Keratinocyte (primary cell): ENCODE data around the gene VANGL2. TPM values are rescaled to one million over a fixed set of nuclear protein-coding genes. Genes with fewer than 3 reads are reported as not detected.

ENCODE experiments used
- DNase-seq: peaks from one replicate; pipeline ENCODE4 v3.0.0-alpha.2; 2011; ENCODE audit warnings: low read depth, missing footprints, low spot score
- FAIRE-seq: peaks from 2 replicates; lab custom pipeline; 2011; peaks lifted over from hg19 to GRCh38; lab: Jason Lieb, UNC
- H2AFZ ChIP-seq: 2 replicates; pipeline ENCODE4 v1.6.0; 2012; ENCODE audit warnings: low read length, control low read depth, inconsistent platforms; ENCODE audit not compliant: control insufficient read depth
- H3K27ac ChIP-seq: 2 replicates; pipeline ENCODE4 v1.5.1; 2011; ENCODE audit warnings: low read length; ENCODE audit not compliant: control insufficient read depth, insufficient read depth
- H3K27me3 ChIP-seq: 3 replicates; pipeline ENCODE4 v1.6.0; 2011; ENCODE audit warnings: low read length; ENCODE audit not compliant: control insufficient read depth, insufficient read depth; ENCODE audit errors: extremely low read depth
- H3K36me3 ChIP-seq, 2 experiments: 2 replicates in 1 of 2; 3 replicates in 1 of 2; pipeline ENCODE4 v1.5.1; 2011; ENCODE audit warnings: low read length in 2 of 2, mild to moderate bottlenecking in 1 of 2; ENCODE audit not compliant: control insufficient read depth in 2 of 2, insufficient read depth in 2 of 2; ENCODE audit errors: extremely low read depth in 1 of 2
- H3K4me1 ChIP-seq: 3 replicates; pipeline ENCODE4 v1.5.1; 2011; ENCODE audit warnings: low read length; ENCODE audit not compliant: control insufficient read depth, insufficient read depth; ENCODE audit errors: extremely low read depth
- H3K4me2 ChIP-seq: 3 replicates; pipeline ENCODE4 v1.6.0; 2011; ENCODE audit warnings: low read depth, low read length; ENCODE audit not compliant: control insufficient read depth, insufficient read depth; ENCODE audit errors: extremely low read depth
- H3K4me3 ChIP-seq, 3 experiments: fragments of 200-600 bp in 1 of 3; sonication (generic) in 1 of 3; 2 replicates in 2 of 3; 3 replicates in 1 of 3; pipeline ENCODE4 v1.5.1; 2011 to 2016; ENCODE audit warnings: low read length in 3 of 3, mild to moderate bottlenecking in 3 of 3, control low read depth in 2 of 3, inconsistent platforms in 1 of 3, low read depth in 1 of 3, mixed read lengths in 1 of 3, mixed run types in 1 of 3, moderate library complexity in 1 of 3; ENCODE audit not compliant: control insufficient read depth in 2 of 3, insufficient read depth in 2 of 3; ENCODE audit errors: extremely low read depth in 1 of 3
- H3K79me2 ChIP-seq: 2 replicates; pipeline ENCODE4 v1.6.0; 2012; ENCODE audit warnings: low read length; ENCODE audit not compliant: control insufficient read depth, insufficient read depth
- H3K9ac ChIP-seq: 3 replicates; pipeline ENCODE4 v1.6.0; 2011; ENCODE audit warnings: low read length; ENCODE audit not compliant: control insufficient read depth, insufficient read depth; ENCODE audit errors: extremely low read depth
- H3K9me1 ChIP-seq: 3 replicates; pipeline ENCODE4 v1.6.0; 2011; ENCODE audit warnings: low read length; ENCODE audit not compliant: control insufficient read depth, insufficient read depth; ENCODE audit errors: extremely low read depth
- H3K9me3 ChIP-seq: 2 replicates; pipeline ENCODE4 v1.5.1; 2012; ENCODE audit warnings: low read depth, low read length; ENCODE audit not compliant: control insufficient read depth
- H4K20me1 ChIP-seq: 3 replicates; pipeline ENCODE4 v1.6.0; 2011; ENCODE audit warnings: low read length; ENCODE audit not compliant: control insufficient read depth, insufficient read depth; ENCODE audit errors: extremely low read depth
- CTCF ChIP-seq, 3 experiments: IDR thresholded peaks in 1 of 3; conservative IDR thresholded peaks in 1 of 3; optimal IDR thresholded peaks in 1 of 3; 2 replicates in 2 of 3; 3 replicates in 1 of 3; pipeline versions ENCODE3 to v1.5.1; 2011; ENCODE audit warnings: low read length in 3 of 3, mild to moderate bottlenecking in 3 of 3, moderate library complexity in 2 of 3, control low read depth in 1 of 3, inconsistent platforms in 1 of 3; ENCODE audit not compliant: insufficient read depth in 2 of 3; ENCODE audit errors: extremely low read depth in 1 of 3
- EZH2 ChIP-seq: IDR thresholded peaks from one replicate; pipeline ENCODE4 v1.6.1; 2012; ENCODE audit warnings: inconsistent platforms, mild to moderate bottlenecking, low read length, moderate library complexity
- dilution Hi-C: fragments of 300-500 bp; cut with MboI; formaldehyde crosslinking; loops from one replicate; pipeline ENCODE4 v1.7.0; 2020; ENCODE audit warnings: low sequenced_read_pairs; ENCODE audit not compliant: extremely low pct_ligation_motif_present
- polyA plus RNA-seq, 5 experiments: library from polyadenylated mRNA; depleted of rRNA in 3 of 5; stranded (reverse) in 3 of 5; stranded (forward) in 1 of 5; unstranded in 1 of 5; fragments of >200 nt; gene quantifications; 1 replicate in 1 of 5; 2 replicates in 3 of 5; 3 replicates in 1 of 5; pipeline versions ENCODE4 v1.2.1 to v1.2.3, GENCODE V29; 2011 to 2012; ENCODE audit warnings: missing spikeins in 2 of 5, low read depth in 1 of 5, low replicate concordance in 1 of 5

Gene VANGL2
- polyA plus RNA-seq, 1 donor (not counting 4 experiments of a cell fraction or from before 2014, with no cell fraction given), result 10.9 TPM

GRCh38 chr1:160414881-160415280 is 14.5 kb downstream of the VANGL2 start:
- Histone ChIP-seq H2AFZ (peak overlapping the region; percentile 32), H3K79me2 (no peaks in the 10 kb centered on the region), H3K9me3 (no peaks in the 10 kb centered on the region), H3K27me3 (no peaks in the 10 kb centered on the region), H3K9ac (peak overlapping the region; percentile 36), H3K9me1 (peaks cover 3% of the 10 kb centered on the region), H3K27ac (peak overlapping the region; percentile 13), H4K20me1 (no peaks in the 10 kb centered on the region), H3K36me3 (peaks cover 0 to 7% of the 10 kb centered on the region in 2 experiments), H3K4me2 (peak overlapping the region; percentile 79), H3K4me3 (peak overlapping the region in 1 of 3 experiments; percentile 25), H3K4me1 (peaks cover 13% of the 10 kb centered on the region)
- FAIRE-seq (peak; percentile 92), DNase-seq (peak; percentile 55)
- dilution Hi-C loops, result no loop called here
- TF ChIP-seq CTCF (optimal IDR thresholded peaks at IDR 0.05 in 1 of 3, IDR thresholded peaks at IDR 0.05 in 1 of 3, conservative IDR thresholded peaks at IDR 0.05 in 1 of 3; ENCODE audit: extremely low read depth in 1 of 3, insufficient read depth in 2 of 3, low read length in 3 of 3), result no peak

- TF ChIP-seq EZH2, result no peak
- TF ChIP-seq CTCF (optimal IDR thresholded peaks at IDR 0.05 in 1 of 3, IDR thresholded peaks at IDR 0.05 in 1 of 3, conservative IDR thresholded peaks at IDR 0.05 in 1 of 3; ENCODE audit: extremely low read depth in 1 of 3, insufficient read depth in 2 of 3, low read length in 3 of 3), result no peak
- Histone ChIP-seq H3K36me3 (peaks cover 2 to 12% of the 10 kb centered on the region in 2 experiments), H3K4me2 (no peak overlapping the region), H3K9ac (no peak overlapping the region), H4K20me1 (no peaks in the 10 kb centered on the region), H2AFZ (no peak overlapping the region), H3K4me1 (peaks cover 12% of the 10 kb centered on the region), H3K79me2 (no peaks in the 10 kb centered on the region), H3K4me3 (no peak overlapping the region), H3K27me3 (no peaks in the 10 kb centered on the region), H3K27ac (no peak overlapping the region), H3K9me1 (peaks cover 3% of the 10 kb centered on the region), H3K9me3 (no peaks in the 10 kb centered on the region)
- dilution Hi-C loops, result no loop called here
- DNase-seq (no peak), FAIRE-seq (no peak)
These were observed 15.4 kb downstream of the VANGL2 start for GRCh38 chr1:160415696-160416290.
